OCI-M2 (cell line): Measurements from ENCODE around the gene DDX31.
"Not testable (repeated sequence)": the region's sequence is repeated elsewhere in the genome, so short reads cannot be mapped to it uniquely, and the experiment has no call there.

Experiments
- DNase-seq: peaks from one replicate; lab custom pipeline; 2025; ENCODE audit not compliant: unreplicated experiment; lab: John Stamatoyannopoulos, UW

The DDX31 gene

GRCh38 chr9:132582786-132583583 is 86.8 kb downstream of the DDX31 start:
- DNase-seq, result no peak

GRCh38 chr9:132582276-132582785 is 87.5 kb downstream of the DDX31 start, which contains the start of gene BARHL1:
BARHL1 (plus strand) TSS chr9:132582606; CDS start chr9:132582798, 192 bp downstream.
- DNase-seq, result no peak

- DNase-seq, result no peak
Observed at GRCh38 chr9:132579427-132579798, 90.4 kb downstream of the DDX31 start.

GRCh38 chr9:132578367-132578932 is 91.3 kb downstream of the DDX31 start:
- no peak for DNase-seq

- DNase-seq, result no peak
Observed at GRCh38 chr9:132577119-132577518, 92.7 kb downstream of the DDX31 start.

GRCh38 chr9:132575811-132576210 is 94.0 kb downstream of the DDX31 start:
- no peak for DNase-seq

- DNase-seq, result peak; percentile 1
Observed at GRCh38 chr9:132575005-132575609, 94.7 kb downstream of the DDX31 start.

- DNase-seq, result no peak
Observed at GRCh38 chr9:132572921-132573320, 96.9 kb downstream of the DDX31 start.

GRCh38 chr9:132571806-132572600 is 97.8 kb downstream of the DDX31 start:
- no peak for DNase-seq

GRCh38 chr9:132568787-132569186 is 101.0 kb downstream of the DDX31 start:
- DNase-seq, result not testable (repeated sequence)

GRCh38 chr9:132564526-132564925 is 105.3 kb downstream of the DDX31 start:
- no peak for DNase-seq

GRCh38 chr9:132562306-132562573 is 107.5 kb downstream of the DDX31 start:
- no peak for DNase-seq

- DNase-seq, result no peak
Observed at GRCh38 chr9:132560616-132561202, 109.1 kb downstream of the DDX31 start.

GRCh38 chr9:132559711-132560110 is 110.1 kb downstream of the DDX31 start:
- DNase-seq, result no peak

GRCh38 chr9:132557159-132557558 is 112.6 kb downstream of the DDX31 start:
- DNase-seq, result no peak

GRCh38 chr9:132556714-132557113 is 113.1 kb downstream of the DDX31 start:
- DNase-seq, result no peak

- DNase-seq, result no peak
Observed at GRCh38 chr9:132556235-132556634, 113.5 kb downstream of the DDX31 start.

GRCh38 chr9:132555528-132555927 is 114.3 kb downstream of the DDX31 start:
- DNase-seq, result no peak

GRCh38 chr9:132554755-132555154 is 115.0 kb downstream of the DDX31 start:
- DNase-seq, result no peak

GRCh38 chr9:132552041-132552440 is 117.7 kb downstream of the DDX31 start:
- no peak for DNase-seq

- no peak for DNase-seq
Observed at GRCh38 chr9:132551556-132551955, 118.2 kb downstream of the DDX31 start.
